Calu3 (cell line): Measurements from ENCODE around the gene NAA80. TPM values are rescaled to one million over a fixed set of nuclear protein-coding genes. Genes with fewer than 3 reads are reported as not detected.

ENCODE experiments used
- Bru-seq: library from RNA; stranded (reverse); fragments of 400-500 nt; gene quantifications from one replicate; lab custom pipeline; 2021; lab: Mats Ljungman, UMichigan
- BruChase-seq, 2 experiments: library from RNA; stranded (reverse); fragments of 400-500 nt; gene quantifications; one replicate each; lab custom pipeline; 2021; lab: Mats Ljungman, UMichigan
- BruUV-seq: library from RNA; stranded (reverse); fragments of 400-500 nt; replicated peaks from 2 replicates; lab custom pipeline; 2021; lab: Mats Ljungman, UMichigan
- CTCF ChIA-PET: fragments of 300-600 bp; sonication (Branson Sonifier 250); formaldehyde crosslinking; loops from one replicate; lab custom pipeline; 2022; ENCODE audit warnings: antibody characterized with exemption; lab: Charles Lee
- DNase-seq: peaks from one replicate; pipeline ENCODE4 v3.0.0; 2022
- H3K27ac Mint-ChIP-seq: one replicate; pipeline ENCODE4 v1.8.0; 2022; ENCODE audit warnings: mixed read lengths; ENCODE audit not compliant: unreplicated experiment
- H3K27me3 Mint-ChIP-seq: one replicate; pipeline ENCODE4 v1.8.0; 2022; ENCODE audit warnings: mixed read lengths; ENCODE audit not compliant: unreplicated experiment
- H3K36me3 Mint-ChIP-seq: one replicate; pipeline ENCODE4 v1.8.0; 2022; ENCODE audit warnings: mild to moderate bottlenecking, moderate library complexity, mixed read lengths; ENCODE audit not compliant: insufficient read depth, unreplicated experiment
- H3K4me1 Mint-ChIP-seq: one replicate; pipeline ENCODE4 v1.8.0; 2022; ENCODE audit warnings: mild to moderate bottlenecking, low read depth, mixed read lengths; ENCODE audit not compliant: unreplicated experiment
- H3K4me3 Mint-ChIP-seq: one replicate; pipeline ENCODE4 v1.8.0; 2022; ENCODE audit warnings: mild to moderate bottlenecking, low read depth, moderate library complexity, mixed read lengths; ENCODE audit not compliant: unreplicated experiment
- H3K9me3 Mint-ChIP-seq: one replicate; pipeline ENCODE4 v1.8.0; 2022; ENCODE audit warnings: low read depth, mixed read lengths; ENCODE audit not compliant: unreplicated experiment
- CTCF ChIP-seq: fragments of 200-600 bp; IDR thresholded peaks from one replicate; pipeline ENCODE4 v1.8.0; 2022; ENCODE audit warnings: antibody characterized with exemption; ENCODE audit not compliant: unreplicated experiment
- intact Hi-C: fragments of 100-400 bp; cut with micrococcal nuclease; formaldehyde crosslinking; loops from one replicate; pipeline ENCODE4 v1.10.0; 2022; ENCODE audit not compliant: unreplicated experiment
- long read RNA-seq: library from polyadenylated mRNA; stranded (forward); transcript quantifications from one replicate; pipeline ENCODE4 v2.0.0, GENCODE V29; 2022
- total RNA-seq: library from RNA; stranded (reverse); gene quantifications from 2 replicates; pipeline ENCODE4 v1.2.3, GENCODE V29; 2022

NAA80 gene
- 11.6 and 15.0 TPM in 2 replicates for total RNA-seq
- percentile 44 among the genes with signal in this experiment for Bru-seq, nascent RNA
- percentile 51 among the genes with signal in this experiment for BruChase-seq, experiment 1, labeled RNA remaining after a 6-hour chase
- BruChase-seq, experiment 2, labeled RNA remaining after a 2-hour chase: percentile 51 among the genes with signal in this experiment
- long read RNA-seq, transcript NAA80-204 (2 exons, 1,464 nt): major isoform, 8 of 8 reads
- long read RNA-seq, partial matches to known transcripts: 0 of 8 reads
- long read RNA-seq, other reads (novel, unspliced or antisense): 0 of 8 reads

GRCh38 chr3:50298836-50299637, at the start of gene NAA80, which contains the start of gene HYAL3:
Gene NAA80 (minus strand): TSS chr3:50299405. CDS start chr3:50297463, 1,942 bp downstream.
Gene HYAL3 (minus strand): TSS chr3:50299405. CDS start chr3:50295602, 3,803 bp downstream.
- H3K9me3 Mint-ChIP-seq: no peaks in the 10 kb centered on the region

GRCh38 chr3:50347187-50347813, 48.1 kb upstream of the NAA80 start:
- H3K36me3 Mint-ChIP-seq: peaks cover 20% of the 10 kb centered on the region
- no peak overlapping the region for H3K27ac Mint-ChIP-seq
- no peak overlapping the region for H3K4me3 Mint-ChIP-seq
- CTCF ChIA-PET: interaction anchor here (0.6 to 1.6 kb wide), 4 partner anchors 10 to 195 kb away, joined by 3 to 10 read pairs (median 5); no protein-coding TSS in a partner anchor
- peak; percentile 33 for TF ChIP-seq CTCF
- BruUV-seq: no TSS peak
- H3K4me1 Mint-ChIP-seq: peaks cover 18% of the 10 kb centered on the region
- H3K27me3 Mint-ChIP-seq: peaks cover 13% of the 10 kb centered on the region
- no peaks in the 10 kb centered on the region for H3K9me3 Mint-ChIP-seq
- intact Hi-C loops: loop anchor here (5.0 kb wide), 3 partner anchors 80 to 265 kb away; partner anchors contain the start of gene CISH
- peak; percentile 76 for DNase-seq

More at GRCh38 chr3:50298836-50299637, at the start of gene NAA80, which contains the start of gene HYAL3:
- CTCF ChIA-PET: interaction anchor here (0.6 to 1.6 kb wide), 7 partner anchors 18 to 72 kb away, joined by 3 to 7 read pairs (median 5); no protein-coding TSS in a partner anchor
- Mint-ChIP-seq H3K4me1 (peaks cover 24% of the 10 kb centered on the region), H3K27me3 (no peaks in the 10 kb centered on the region), H3K27ac (peak within 1 kb of the TSS; percentile 85), H3K4me3 (peak within 1 kb of the TSS; percentile 96), H3K36me3 (peaks cover 28% of the 10 kb centered on the region)
- TSS peak; percentile 38 for BruUV-seq
- peak; percentile 99 for DNase-seq
- TF ChIP-seq CTCF: peak; percentile 46
- intact Hi-C loops: no loop called here

GRCh38 chr3:50345586-50346234, 46.5 kb upstream of the NAA80 start, which contains the start of gene ZMYND10:
Gene ZMYND10 (minus strand): TSS chr3:50345732. CDS start chr3:50345579, 153 bp downstream.
- no peaks in the 10 kb centered on the region for H3K9me3 Mint-ChIP-seq
- no peak for TF ChIP-seq CTCF
- DNase-seq: peak; percentile 79
- CTCF ChIA-PET: interaction anchor here (0.8 kb wide), 1 partner anchor 9 kb away, joined by 3 read pairs; no protein-coding TSS in a partner anchor
- peaks cover 13% of the 10 kb centered on the region for H3K27me3 Mint-ChIP-seq
- H3K4me3 Mint-ChIP-seq: peak within 1 kb of the TSS; percentile 54
- no peak within 1 kb of the TSS for H3K27ac Mint-ChIP-seq
- intact Hi-C loops: loop anchor here (5.0 kb wide), 3 partner anchors 82 to 267 kb away; partner anchors contain the start of gene CISH
- H3K4me1 Mint-ChIP-seq: peaks cover 18% of the 10 kb centered on the region
- peaks cover 11% of the 10 kb centered on the region for H3K36me3 Mint-ChIP-seq
- no TSS peak for BruUV-seq
